ENCODE results near the gene DNAJB6. TPM values are rescaled to one million over a fixed set of nuclear protein-coding genes. Genes with fewer than 3 reads are reported as not detected.

DNAJB6 gene
- total RNA-seq, 1 donor from 2014 or later = 97.2 TPM

Other genes starting within 250 kb of the DNAJB6 start
- 51.6 and 59.3 TPM in 2 replicates for gene UBE3C, start 198.1 kb upstream of the DNAJB6 start, total RNA-seq (ENCODE audit: low replicate concordance)